AG10803 (cell line): ENCODE results near the gene ZNF428.
A peak's percentile ranks its signal among the peaks of the same experiment; 100 is the strongest.

Experiments
- DNase-seq: peaks from one replicate; pipeline ENCODE4 v3.0.0; 2010; ENCODE audit warnings: low read depth
- H3K4me3 ChIP-seq: 2 replicates; pipeline ENCODE4 v1.5.1; 2011; ENCODE audit warnings: mild to moderate bottlenecking, low read length, control low read depth
- CTCF ChIP-seq: conservative IDR thresholded peaks from 2 replicates; pipeline ENCODE4 v1.5.1; 2011; ENCODE audit warnings: mild to moderate bottlenecking, low read length, control low read depth, inconsistent platforms

ZNF428 gene

GRCh38 chr19:43649514-43649913, 30.1 kb upstream of the ZNF428 start:
- DNase-seq: no peak
- TF ChIP-seq CTCF: no peak
- no peak overlapping the region for H3K4me3 ChIP-seq

GRCh38 chr19:43648633-43649032, 29.2 kb upstream of the ZNF428 start:
- no peak for TF ChIP-seq CTCF
- no peak for DNase-seq

GRCh38 chr19:43644181-43644580, 24.8 kb upstream of the ZNF428 start:
- TF ChIP-seq CTCF: no peak
- DNase-seq: no peak
- no peak overlapping the region for H3K4me3 ChIP-seq

More at GRCh38 chr19:43648633-43649032, 29.2 kb upstream of the ZNF428 start:
- H3K4me3 ChIP-seq: no peak overlapping the region

- DNase-seq: no peak
- no peak for TF ChIP-seq CTCF
- no peak overlapping the region for H3K4me3 ChIP-seq
Measured at GRCh38 chr19:43643326-43643725, 23.9 kb upstream of the ZNF428 start.

- no peak for TF ChIP-seq CTCF
- H3K4me3 ChIP-seq: no peak overlapping the region
- DNase-seq: no peak
Measured at GRCh38 chr19:43642531-43642930, 23.1 kb upstream of the ZNF428 start.

- no peak overlapping the region for H3K4me3 ChIP-seq
- TF ChIP-seq CTCF: no peak
- no peak for DNase-seq
Measured at GRCh38 chr19:43641333-43641732, 21.9 kb upstream of the ZNF428 start.

GRCh38 chr19:43640424-43640757, 21.0 kb upstream of the ZNF428 start:
- TF ChIP-seq CTCF: no peak
- peak overlapping the region; percentile 59 for H3K4me3 ChIP-seq
- DNase-seq: no peak
